ENCODE results near the gene FGFRL1.

Gene FGFRL1

GRCh38 chr4:1002131-1002630 is 9.2 kb upstream of the FGFRL1 start:
- no peak overlapping the region for H2BK5ac ChIP-seq (ENCODE audit: low read depth, low read length, poor library complexity)
- no peak overlapping the region for H3K18ac ChIP-seq (ENCODE audit: low read length)
- H2AK5ac ChIP-seq (ENCODE audit: low read length): no peak overlapping the region
- no peaks in the 10 kb centered on the region for H3K36me3 ChIP-seq (ENCODE audit: control insufficient read depth in 1 of 2, insufficient read depth in 2 of 2, low read length in 2 of 2)
- H2BK12ac ChIP-seq (ENCODE audit: low read length): no peak overlapping the region
- H2AFZ ChIP-seq (ENCODE audit: insufficient read depth, low read length, poor library complexity): no peak overlapping the region
- no peak overlapping the region for H3K14ac ChIP-seq (ENCODE audit: low read length)
- peaks cover 20% of the 10 kb centered on the region for H3K9me3 ChIP-seq (ENCODE audit: insufficient read depth, low read depth, low read length)
- no peak overlapping the region for H3K23ac ChIP-seq (ENCODE audit: low read length)
- no peak overlapping the region for H4K8ac ChIP-seq (ENCODE audit: low read depth, low read length)
- H3K9ac ChIP-seq (ENCODE audit: low read length): no peak overlapping the region
- no peak overlapping the region for H3K4ac ChIP-seq (ENCODE audit: low read depth, low read length)
- no peak overlapping the region for H4K91ac ChIP-seq (ENCODE audit: low read depth, low read length)
- peaks cover 2 to 3% of the 10 kb centered on the region in 2 experiments for H3K4me1 ChIP-seq (ENCODE audit: control insufficient read depth in 1 of 2, insufficient read depth in 2 of 2, low read length in 2 of 2)
- H4K12ac ChIP-seq (ENCODE audit: low read depth, low read length): no peak overlapping the region
- H3K4me3 ChIP-seq (ENCODE audit: low read depth, low read length): no peak overlapping the region
- no peaks in the 10 kb centered on the region for H3K79me2 ChIP-seq (ENCODE audit: control insufficient read depth, insufficient read depth, low read length, poor library complexity)
- peak overlapping the region; percentile 32 for H3K4me2 ChIP-seq (ENCODE audit: low read length)
- H3K79me1 ChIP-seq (ENCODE audit: low read length): no peaks in the 10 kb centered on the region
- peak in 1 of 2 donors; percentile 64 for DNase-seq
- H2BK120ac ChIP-seq (ENCODE audit: insufficient read depth, low read length, poor library complexity): no peak overlapping the region
- H3K27ac ChIP-seq (ENCODE audit: low read depth, low read length): no peak overlapping the region
- H3K27me3 ChIP-seq (ENCODE audit: insufficient read depth, low read length): peaks cover 64% of the 10 kb centered on the region
- WGBS (ENCODE audit: extremely low coverage, insufficient coverage, insufficient read length): no CpG with 5 or more reads among the region's 54 CpGs

GRCh38 chr4:1002631-1003251 is 8.7 kb upstream of the FGFRL1 start:
- peaks cover 20% of the 10 kb centered on the region for H3K9me3 ChIP-seq (ENCODE audit: insufficient read depth, low read depth, low read length)
- H4K12ac ChIP-seq (ENCODE audit: low read depth, low read length): no peak overlapping the region
- no peak for DNase-seq
- H3K23ac ChIP-seq (ENCODE audit: low read length): no peak overlapping the region
- no peak overlapping the region for H3K9ac ChIP-seq (ENCODE audit: low read length)
- H2BK12ac ChIP-seq (ENCODE audit: low read length): no peak overlapping the region
- no peak overlapping the region for H3K27ac ChIP-seq (ENCODE audit: low read depth, low read length)
- H2BK120ac ChIP-seq (ENCODE audit: insufficient read depth, low read length, poor library complexity): no peak overlapping the region
- H2AFZ ChIP-seq (ENCODE audit: insufficient read depth, low read length, poor library complexity): no peak overlapping the region
- H4K91ac ChIP-seq (ENCODE audit: low read depth, low read length): no peak overlapping the region
- no peak overlapping the region for H3K4ac ChIP-seq (ENCODE audit: low read depth, low read length)
- H3K4me3 ChIP-seq (ENCODE audit: low read depth, low read length): no peak overlapping the region
- H3K4me2 ChIP-seq (ENCODE audit: low read length): peak overlapping the region; percentile 38
- no peak overlapping the region for H3K14ac ChIP-seq (ENCODE audit: low read length)
- H2AK5ac ChIP-seq (ENCODE audit: low read length): no peak overlapping the region
- H3K79me1 ChIP-seq (ENCODE audit: low read length): no peaks in the 10 kb centered on the region
- H3K27me3 ChIP-seq (ENCODE audit: insufficient read depth, low read length): peaks cover 62% of the 10 kb centered on the region
- no peaks in the 10 kb centered on the region for H3K79me2 ChIP-seq (ENCODE audit: control insufficient read depth, insufficient read depth, low read length, poor library complexity)
- H2BK5ac ChIP-seq (ENCODE audit: low read depth, low read length, poor library complexity): no peak overlapping the region
- H3K36me3 ChIP-seq (ENCODE audit: control insufficient read depth in 1 of 2, insufficient read depth in 2 of 2, low read length in 2 of 2): no peaks in the 10 kb centered on the region
- no peak overlapping the region for H3K18ac ChIP-seq (ENCODE audit: low read length)
- WGBS (ENCODE audit: extremely low coverage, insufficient coverage, insufficient read length): no CpG with 5 or more reads among the region's 75 CpGs
- no peak overlapping the region for H4K8ac ChIP-seq (ENCODE audit: low read depth, low read length)
- H3K4me1 ChIP-seq (ENCODE audit: control insufficient read depth in 1 of 2, insufficient read depth in 2 of 2, low read length in 2 of 2): peaks cover 2 to 3% of the 10 kb centered on the region in 2 experiments

GRCh38 chr4:1003271-1004070 is 8.0 kb upstream of the FGFRL1 start:
- no peak overlapping the region for H3K4ac ChIP-seq (ENCODE audit: low read depth, low read length)
- H3K4me1 ChIP-seq (ENCODE audit: control insufficient read depth in 1 of 2, insufficient read depth in 2 of 2, low read length in 2 of 2): peaks cover 2 to 3% of the 10 kb centered on the region in 2 experiments
- DNase-seq: no peak
- no peaks in the 10 kb centered on the region for H3K79me2 ChIP-seq (ENCODE audit: control insufficient read depth, insufficient read depth, low read length, poor library complexity)
- H3K27me3 ChIP-seq (ENCODE audit: insufficient read depth, low read length): peaks cover 58% of the 10 kb centered on the region
- H3K23ac ChIP-seq (ENCODE audit: low read length): no peak overlapping the region
- no peak overlapping the region for H3K18ac ChIP-seq (ENCODE audit: low read length)
- no peak overlapping the region for H4K8ac ChIP-seq (ENCODE audit: low read depth, low read length)
- H3K14ac ChIP-seq (ENCODE audit: low read length): no peak overlapping the region
- H3K4me3 ChIP-seq (ENCODE audit: low read depth, low read length): no peak overlapping the region
- no peak overlapping the region for H2AFZ ChIP-seq (ENCODE audit: insufficient read depth, low read length, poor library complexity)
- no peak overlapping the region for H3K27ac ChIP-seq (ENCODE audit: low read depth, low read length)
- no peak overlapping the region for H2BK5ac ChIP-seq (ENCODE audit: low read depth, low read length, poor library complexity)
- no CpG with 5 or more reads among the region's 63 CpGs for WGBS (ENCODE audit: extremely low coverage, insufficient coverage, insufficient read length)
- peak overlapping the region; percentile 32 for H3K4me2 ChIP-seq (ENCODE audit: low read length)
- no peak overlapping the region for H2BK120ac ChIP-seq (ENCODE audit: insufficient read depth, low read length, poor library complexity)
- no peak overlapping the region for H3K9ac ChIP-seq (ENCODE audit: low read length)
- peaks cover 20% of the 10 kb centered on the region for H3K9me3 ChIP-seq (ENCODE audit: insufficient read depth, low read depth, low read length)
- H2AK5ac ChIP-seq (ENCODE audit: low read length): no peak overlapping the region
- H4K12ac ChIP-seq (ENCODE audit: low read depth, low read length): no peak overlapping the region
- H2BK12ac ChIP-seq (ENCODE audit: low read length): no peak overlapping the region
- H3K36me3 ChIP-seq (ENCODE audit: control insufficient read depth in 1 of 2, insufficient read depth in 2 of 2, low read length in 2 of 2): no peaks in the 10 kb centered on the region
- H4K91ac ChIP-seq (ENCODE audit: low read depth, low read length): no peak overlapping the region
- no peaks in the 10 kb centered on the region for H3K79me1 ChIP-seq (ENCODE audit: low read length)

GRCh38 chr4:1004071-1004418 is 7.4 kb upstream of the FGFRL1 start:
- Histone ChIP-seq H4K91ac (ENCODE audit: low read depth, low read length) (no peak overlapping the region), H3K36me3 (ENCODE audit: control insufficient read depth in 1 of 2, insufficient read depth in 2 of 2, low read length in 2 of 2) (no peaks in the 10 kb centered on the region), H3K9ac (ENCODE audit: low read length) (no peak overlapping the region), H3K4me1 (ENCODE audit: control insufficient read depth in 1 of 2, insufficient read depth in 2 of 2, low read length in 2 of 2) (peaks cover 3 to 5% of the 10 kb centered on the region in 2 experiments), H3K18ac (ENCODE audit: low read length) (no peak overlapping the region), H4K12ac (ENCODE audit: low read depth, low read length) (no peak overlapping the region), H3K27ac (ENCODE audit: low read depth, low read length) (no peak overlapping the region), H3K4me2 (ENCODE audit: low read length) (no peak overlapping the region), H3K14ac (ENCODE audit: low read length) (no peak overlapping the region), H2AFZ (ENCODE audit: insufficient read depth, low read length, poor library complexity) (no peak overlapping the region), H4K8ac (ENCODE audit: low read depth, low read length) (no peak overlapping the region), H3K79me1 (ENCODE audit: low read length) (no peaks in the 10 kb centered on the region), H2AK5ac (ENCODE audit: low read length) (no peak overlapping the region), H2BK5ac (ENCODE audit: low read depth, low read length, poor library complexity) (no peak overlapping the region), H3K27me3 (ENCODE audit: insufficient read depth, low read length) (peaks cover 62% of the 10 kb centered on the region), H3K23ac (ENCODE audit: low read length) (no peak overlapping the region), H2BK120ac (ENCODE audit: insufficient read depth, low read length, poor library complexity) (no peak overlapping the region), H3K4me3 (ENCODE audit: low read depth, low read length) (no peak overlapping the region), H2BK12ac (ENCODE audit: low read length) (no peak overlapping the region), H3K4ac (ENCODE audit: low read depth, low read length) (no peak overlapping the region), H3K9me3 (ENCODE audit: insufficient read depth, low read depth, low read length) (peaks cover 22% of the 10 kb centered on the region), H3K79me2 (ENCODE audit: control insufficient read depth, insufficient read depth, low read length, poor library complexity) (no peaks in the 10 kb centered on the region)
- no peak for DNase-seq
- WGBS (ENCODE audit: extremely low coverage, insufficient coverage, insufficient read length): no CpG with 5 or more reads among the region's 13 CpGs
